GM10847 (cell line): ENCODE results near the gene ACBD5.

Source experiments
- POLR2A ChIP-seq: IDR thresholded peaks from 2 replicates; pipeline ENCODE4 v1.6.1; 2011; ENCODE audit not compliant: insufficient read length; ENCODE audit errors: extremely low read depth

Gene ACBD5

DNA sequence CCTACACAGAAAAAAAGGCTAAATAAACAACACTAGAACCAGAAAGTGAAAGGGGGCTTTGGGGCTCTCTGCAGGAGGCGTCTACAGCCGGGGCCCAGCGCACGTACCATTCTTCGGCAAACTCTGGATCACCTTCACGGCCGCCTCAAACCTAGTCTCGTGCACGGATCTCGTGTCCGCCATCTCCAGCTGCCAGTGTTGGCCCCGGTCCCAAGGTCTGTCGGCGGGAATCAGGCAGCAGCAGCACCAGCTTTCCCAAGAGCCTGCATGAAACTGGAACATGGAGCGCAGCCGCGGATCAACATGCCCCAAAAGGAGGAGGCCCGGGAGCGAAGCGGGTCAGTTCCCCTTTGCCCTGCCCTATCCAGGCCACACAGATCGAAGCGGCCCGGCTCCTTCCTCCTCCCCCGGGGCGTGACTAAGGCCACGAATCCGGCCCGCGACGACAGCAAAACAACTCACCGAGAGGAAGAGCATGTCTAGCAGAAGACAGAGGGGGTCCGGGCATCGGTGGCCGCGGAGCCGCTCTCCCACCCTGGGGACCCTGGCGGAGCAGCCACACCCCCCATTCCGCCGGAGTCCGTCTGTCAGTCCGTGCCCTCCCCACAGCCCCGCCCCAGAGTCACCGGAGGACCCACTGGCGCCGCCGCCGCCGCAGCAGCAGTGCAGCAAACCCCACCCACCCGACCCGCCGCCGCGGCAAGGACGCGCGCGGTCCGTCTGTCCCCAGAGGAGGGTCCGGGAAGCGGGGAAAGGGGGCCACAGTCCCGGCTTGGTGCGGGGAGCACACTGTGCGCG is at the start of gene ACBD5:
Gene ACBD5 (minus strand): TSS at position 586 of the 798 bp plus-strand sequence. CDS start 109 bp downstream, at position 477.
- TF ChIP-seq POLR2A, result peak; percentile 20

DNA sequence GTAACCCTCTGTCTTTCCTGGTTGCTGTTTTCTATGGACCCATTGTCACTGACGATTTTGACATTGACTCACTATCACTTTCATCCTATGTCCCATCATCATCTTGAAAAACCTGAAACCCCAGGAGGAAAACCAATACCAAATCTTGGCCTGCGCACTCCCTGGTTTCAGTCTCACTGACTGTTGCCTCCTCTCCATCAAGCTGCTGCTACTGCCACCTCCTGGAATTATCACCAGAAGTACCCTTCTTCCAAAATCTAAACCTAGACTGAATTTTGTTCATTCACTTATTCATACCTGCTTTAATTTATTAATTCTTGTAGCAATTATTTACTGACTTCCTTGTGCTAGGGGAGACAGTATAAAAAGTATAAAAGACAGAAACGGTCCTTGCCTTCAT is 44.5 kb upstream of the ACBD5 start:
- no peak for TF ChIP-seq POLR2A

- no peak for TF ChIP-seq POLR2A
Measured at GRCh38 chr10:27276581-27276980, 36.0 kb upstream of the ACBD5 start.

DNA sequence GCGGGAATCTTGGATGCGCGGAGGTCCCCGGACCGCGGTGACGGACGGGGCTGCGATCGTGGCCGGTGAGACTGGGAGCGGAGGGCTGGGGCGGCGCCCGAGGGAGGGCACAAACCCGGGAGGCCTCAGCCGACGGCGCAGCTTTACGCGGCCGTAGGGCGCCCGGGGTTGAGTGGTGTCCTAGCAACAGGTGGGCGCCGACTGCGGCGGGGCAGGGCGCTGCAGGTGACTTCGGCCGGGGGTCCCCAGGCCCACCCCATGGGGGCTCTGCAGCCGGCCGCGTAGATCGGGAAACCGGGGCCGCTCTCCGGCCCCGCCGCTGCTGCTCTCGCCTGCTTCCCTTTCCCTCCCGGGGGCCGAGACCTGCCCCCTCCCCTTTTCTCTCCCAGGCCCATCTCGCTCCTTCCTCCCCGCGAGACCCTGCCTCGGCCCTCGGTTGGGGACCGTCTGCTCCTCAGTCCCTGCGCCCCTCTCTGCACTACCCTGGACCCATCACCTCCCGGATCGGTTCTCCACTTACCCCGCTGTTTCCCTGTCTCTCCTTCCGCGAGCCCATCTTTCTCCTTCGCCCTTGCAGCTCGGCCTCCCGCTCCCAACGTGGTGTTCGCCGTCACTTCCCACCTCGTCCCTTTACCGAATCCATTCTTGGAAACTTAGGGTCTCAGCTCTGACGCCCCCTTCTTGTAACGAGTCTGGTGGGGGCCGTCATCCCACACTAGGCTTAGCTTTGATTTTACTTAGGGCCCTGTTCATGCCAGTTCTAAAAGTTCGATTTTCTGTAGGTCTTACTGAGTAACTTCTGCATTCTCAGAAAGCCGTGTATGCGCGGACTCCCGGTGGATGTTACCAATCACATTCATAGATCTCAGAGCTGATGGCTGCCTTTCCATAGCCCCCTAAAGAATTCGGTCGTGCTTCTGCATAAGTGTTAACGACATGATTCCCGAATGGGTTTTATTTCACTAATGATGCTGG is 18.5 kb upstream of the ACBD5 start:
- no peak for TF ChIP-seq POLR2A

DNA sequence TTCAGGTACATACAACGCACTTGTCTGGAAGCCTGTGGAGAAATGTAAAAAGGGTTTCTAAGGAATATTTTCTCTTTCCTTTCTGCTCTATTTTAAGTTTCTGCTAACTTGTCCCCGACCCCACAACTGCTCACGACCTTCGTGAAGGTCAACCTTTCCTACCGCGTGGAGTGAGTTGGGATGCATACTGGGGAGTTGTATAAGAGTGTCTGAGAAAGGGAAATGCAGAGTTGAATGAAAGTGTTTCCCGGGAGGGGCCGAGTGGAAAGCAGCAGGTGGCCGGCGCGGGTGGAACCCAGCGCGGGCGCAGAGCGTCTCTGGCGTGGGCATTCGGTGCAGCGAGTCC is 17.9 kb upstream of the ACBD5 start:
- TF ChIP-seq POLR2A, result no peak

GRCh38 chr10:27256299-27257189 is 15.9 kb upstream of the ACBD5 start:
- TF ChIP-seq POLR2A, result no peak

GRCh38 chr10:27253576-27253975 is 13.0 kb upstream of the ACBD5 start:
- TF ChIP-seq POLR2A, result no peak

DNA sequence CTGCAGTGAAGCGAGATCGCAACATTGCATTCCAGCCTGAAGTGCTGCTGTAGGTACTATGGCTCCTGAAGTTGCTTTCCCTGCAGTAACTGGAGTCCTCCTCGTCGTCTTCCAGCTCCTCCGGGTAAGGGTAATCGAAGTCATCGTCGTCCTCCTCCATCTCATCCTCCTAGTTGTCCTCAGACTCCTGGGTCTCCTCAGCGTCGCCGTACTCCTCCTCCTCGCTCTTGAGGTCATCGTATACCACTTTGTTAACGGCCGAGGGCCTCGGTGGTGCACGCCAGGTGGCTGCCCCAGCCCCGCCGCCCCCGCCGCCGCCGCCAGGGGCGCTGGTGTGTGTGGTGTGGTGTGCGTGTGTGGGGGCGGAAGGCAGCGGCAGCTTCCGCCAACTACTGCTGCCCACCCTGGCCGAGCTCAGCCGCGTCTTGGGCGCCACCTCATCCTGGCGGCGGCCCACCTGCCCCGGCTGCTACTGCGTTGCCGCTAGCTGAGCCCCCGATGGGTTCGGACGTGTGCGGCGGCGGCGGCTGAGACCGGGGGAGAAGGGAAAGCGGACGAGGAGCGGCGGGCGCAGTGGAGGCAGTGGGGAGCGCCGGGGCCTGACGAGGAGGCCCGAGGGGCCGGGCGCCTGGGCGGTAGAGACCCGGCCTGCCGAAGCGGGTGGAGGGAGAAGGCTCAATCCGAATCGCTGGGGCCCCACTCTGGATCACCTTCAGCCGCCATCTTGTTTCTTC is 11.8 kb upstream of the ACBD5 start:
- peak; percentile 82 for TF ChIP-seq POLR2A

GRCh38 chr10:27251554-27251953 is 11.0 kb upstream of the ACBD5 start:
- no peak for TF ChIP-seq POLR2A

GRCh38 chr10:27248215-27248614 is 7.6 kb upstream of the ACBD5 start:
- no peak for TF ChIP-seq POLR2A

- TF ChIP-seq POLR2A, result no peak
Measured at GRCh38 chr10:27247441-27247840, 6.8 kb upstream of the ACBD5 start.

DNA sequence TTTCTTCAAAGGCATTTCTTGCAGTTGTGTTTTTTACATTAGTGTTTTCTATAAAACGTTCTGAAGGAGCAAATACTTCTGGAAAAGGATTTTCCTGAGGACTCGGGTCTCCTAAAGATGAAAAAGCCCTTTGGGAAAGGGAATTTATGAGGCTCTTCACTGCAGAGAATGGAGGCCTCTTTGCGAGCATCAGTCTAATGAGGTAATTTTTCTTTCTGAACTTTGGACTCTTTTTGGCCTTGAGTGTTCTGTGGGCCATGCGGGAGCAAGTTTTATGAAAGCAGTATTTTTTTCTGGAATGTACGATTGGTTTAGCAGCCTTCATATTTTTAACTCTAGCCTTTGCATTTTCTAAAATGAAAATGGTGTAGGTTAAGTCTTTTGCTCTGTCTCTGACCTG is 6.4 kb upstream of the ACBD5 start:
- no peak for TF ChIP-seq POLR2A

DNA sequence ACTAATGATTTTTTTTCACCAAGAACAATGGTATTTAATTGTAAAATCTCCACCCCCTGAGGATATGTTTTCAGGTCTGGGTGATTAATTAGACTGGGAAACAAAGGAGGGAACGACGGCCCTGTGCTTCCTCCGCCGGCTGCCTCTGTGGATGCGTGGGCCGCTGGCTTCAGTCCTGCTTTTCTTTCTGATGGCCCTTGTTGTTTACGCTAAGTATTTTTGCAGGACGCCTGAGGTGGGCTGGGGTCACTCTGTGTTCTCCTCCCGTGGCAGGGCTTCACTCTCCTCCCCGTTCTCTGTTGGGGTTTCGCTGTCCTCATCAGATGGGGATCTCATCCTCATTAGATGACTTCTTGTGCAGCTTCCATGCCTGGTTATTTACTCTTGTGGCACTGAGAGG is 5.2 kb upstream of the ACBD5 start:
- no peak for TF ChIP-seq POLR2A

DNA sequence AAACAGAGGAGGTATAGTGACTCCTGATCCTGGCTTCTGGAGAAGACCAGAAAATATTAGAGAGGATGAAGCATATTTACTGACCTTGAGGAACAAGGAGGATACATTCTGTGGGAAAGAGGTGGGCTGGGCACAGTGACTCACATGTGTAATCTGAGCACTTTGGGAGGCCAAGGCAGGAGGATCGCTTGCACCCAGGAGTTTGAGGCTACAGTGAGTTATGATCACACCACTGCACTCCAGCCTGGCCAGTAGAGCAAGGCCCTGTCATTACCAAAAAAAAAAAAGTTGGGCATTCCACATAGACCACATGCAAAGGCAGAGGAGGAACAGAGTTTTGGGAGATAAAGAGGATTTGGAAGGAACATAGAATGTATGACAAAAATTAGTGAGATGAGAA is 4.4 kb upstream of the ACBD5 start:
- no peak for TF ChIP-seq POLR2A
